Coronary artery (tissue), 2 donors: ENCODE measurements around the gene KDM6B.

ENCODE experiments used
- DNase-seq: peaks from one replicate; pipeline ENCODE4 v3.0.0-alpha.2; 2017; ENCODE audit warnings: low spot score
- H3K27ac ChIP-seq, 2 donors: fragments of 200-600 bp; sonication (generic); one replicate each; pipeline ENCODE4 v1.5.1; 2016 to 2019
- H3K4me3 ChIP-seq: fragments of 200-600 bp; sonication (generic); 2 replicates; pipeline ENCODE4 v1.5.1; 2016; ENCODE audit warnings: mild to moderate bottlenecking, moderate library complexity
- TF ChIP-seq, protein P1 (sequence below): fragments of 200-600 bp; sonication (generic); IDR thresholded peaks from one replicate; pipeline ENCODE4 v1.5.1; 2019; ENCODE audit warnings: antibody characterized with exemption

The KDM6B gene

GRCh38 chr17:7841396-7841914 is 7.4 kb downstream of the KDM6B start:
- H3K27ac ChIP-seq, result peak overlapping the region; percentile 93
- peak; percentile 96 for DNase-seq
- TF ChIP-seq, protein P1, sequence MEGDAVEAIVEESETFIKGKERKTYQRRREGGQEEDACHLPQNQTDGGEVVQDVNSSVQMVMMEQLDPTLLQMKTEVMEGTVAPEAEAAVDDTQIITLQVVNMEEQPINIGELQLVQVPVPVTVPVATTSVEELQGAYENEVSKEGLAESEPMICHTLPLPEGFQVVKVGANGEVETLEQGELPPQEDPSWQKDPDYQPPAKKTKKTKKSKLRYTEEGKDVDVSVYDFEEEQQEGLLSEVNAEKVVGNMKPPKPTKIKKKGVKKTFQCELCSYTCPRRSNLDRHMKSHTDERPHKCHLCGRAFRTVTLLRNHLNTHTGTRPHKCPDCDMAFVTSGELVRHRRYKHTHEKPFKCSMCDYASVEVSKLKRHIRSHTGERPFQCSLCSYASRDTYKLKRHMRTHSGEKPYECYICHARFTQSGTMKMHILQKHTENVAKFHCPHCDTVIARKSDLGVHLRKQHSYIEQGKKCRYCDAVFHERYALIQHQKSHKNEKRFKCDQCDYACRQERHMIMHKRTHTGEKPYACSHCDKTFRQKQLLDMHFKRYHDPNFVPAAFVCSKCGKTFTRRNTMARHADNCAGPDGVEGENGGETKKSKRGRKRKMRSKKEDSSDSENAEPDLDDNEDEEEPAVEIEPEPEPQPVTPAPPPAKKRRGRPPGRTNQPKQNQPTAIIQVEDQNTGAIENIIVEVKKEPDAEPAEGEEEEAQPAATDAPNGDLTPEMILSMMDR, result no peak
- peak overlapping the region; percentile 76 for H3K4me3 ChIP-seq

DNA sequence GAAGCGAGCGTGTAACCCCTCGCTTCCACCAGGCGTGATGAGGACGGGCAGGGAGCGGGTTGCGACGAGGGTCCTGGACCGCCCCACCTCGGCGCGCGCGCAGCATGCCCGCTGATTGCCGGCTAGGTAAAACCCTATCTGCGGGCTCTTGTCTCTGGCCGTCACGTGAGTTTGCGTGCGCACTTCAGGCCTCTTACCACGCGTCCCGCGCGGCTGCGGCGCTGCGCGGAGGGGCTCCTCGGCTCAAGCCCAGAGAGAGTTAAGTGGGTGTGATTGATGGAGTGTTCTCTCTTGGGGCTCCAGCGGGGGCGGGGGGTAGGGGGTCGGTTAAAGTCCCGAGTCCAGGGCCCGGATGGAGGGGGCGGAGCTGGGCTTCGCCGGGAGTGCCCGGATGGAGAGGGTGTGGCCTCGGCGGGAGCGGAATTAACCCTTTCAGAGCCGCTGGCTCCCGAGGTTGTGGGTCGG is 7.9 kb downstream of the KDM6B start:
- peak overlapping the region; percentile 76 for H3K4me3 ChIP-seq
- no peak for DNase-seq
- TF ChIP-seq, protein P1, result no peak
- H3K27ac ChIP-seq, result peak overlapping the region; percentile 93

- Histone ChIP-seq H3K4me3 (peak overlapping the region; percentile 76), H3K27ac (peak overlapping the region; percentile 93)
- DNase-seq, result peak; percentile 93
- TF ChIP-seq, protein P1, result no peak
Observed at GRCh38 chr17:7842380-7843256, 8.6 kb downstream of the KDM6B start.

- no peak for DNase-seq
- Histone ChIP-seq H3K4me3 (peak overlapping the region; percentile 76), H3K27ac (peak overlapping the region; percentile 93)
- TF ChIP-seq, protein P1, result no peak
Observed at GRCh38 chr17:7843257-7843535, 9.2 kb downstream of the KDM6B start.

DNA sequence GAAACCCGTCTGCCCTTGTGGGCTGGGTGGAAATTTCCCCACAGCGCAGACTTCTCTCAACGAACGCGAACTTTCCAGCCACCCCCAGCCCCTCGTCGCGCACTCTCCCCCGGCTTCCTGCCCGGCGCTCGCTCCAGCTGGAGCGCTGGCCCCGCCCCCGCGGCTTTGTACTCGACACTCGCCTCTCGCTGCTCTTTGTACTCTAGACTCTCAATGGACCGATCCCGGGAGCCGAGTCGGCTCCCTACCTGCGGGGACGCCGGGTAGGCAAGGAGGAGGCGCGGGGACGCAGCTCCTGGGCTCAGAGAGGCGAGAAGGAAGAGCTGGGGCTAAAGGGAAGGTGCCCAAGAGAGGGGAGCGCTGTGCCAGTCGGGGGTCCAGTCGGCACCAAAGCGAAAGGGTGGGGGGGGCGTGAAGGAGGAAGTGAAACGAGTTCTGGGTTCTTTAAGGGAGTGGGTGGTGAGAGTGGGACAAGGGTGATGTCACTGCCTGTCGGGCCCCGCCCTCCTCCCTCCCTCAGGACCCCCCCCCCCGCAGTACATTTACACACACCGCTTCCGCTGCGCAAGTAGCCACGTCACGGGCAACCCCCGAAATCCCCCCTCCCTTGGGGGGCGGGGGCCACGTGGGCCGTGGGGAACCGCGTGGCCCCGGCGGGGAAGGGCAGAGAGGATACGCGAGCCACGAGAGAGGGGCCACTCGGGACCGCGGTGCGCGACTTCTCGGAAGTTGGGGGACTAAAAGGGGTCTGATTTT is 9.7 kb downstream of the KDM6B start:
- Histone ChIP-seq H3K27ac (peak overlapping the region; percentile 93), H3K4me3 (peak overlapping the region; percentile 76)
- TF ChIP-seq, protein P1, result no peak
- peak; percentile 92 for DNase-seq

GRCh38 chr17:7844292-7845154 is 10.5 kb downstream of the KDM6B start:
- H3K27ac ChIP-seq, result peak overlapping the region; percentile 93
- TF ChIP-seq, protein P1, result no peak
- H3K4me3 ChIP-seq, result peak overlapping the region; percentile 76
- peak; percentile 97 for DNase-seq
